Activated naive CD8-positive, alpha-beta T cell treated with anti-CD3 and anti-CD28 coated beads, Interleukin-2, amount 50 U/mL, for 16 hours (primary cell): ENCODE results near the gene PSEN2.

ENCODE experiments used
- DNase-seq: peaks from one replicate; pipeline ENCODE4 v3.0.0-alpha.2; 2020; ENCODE audit warnings: low read depth, low spot score

PSEN2 gene

DNA sequence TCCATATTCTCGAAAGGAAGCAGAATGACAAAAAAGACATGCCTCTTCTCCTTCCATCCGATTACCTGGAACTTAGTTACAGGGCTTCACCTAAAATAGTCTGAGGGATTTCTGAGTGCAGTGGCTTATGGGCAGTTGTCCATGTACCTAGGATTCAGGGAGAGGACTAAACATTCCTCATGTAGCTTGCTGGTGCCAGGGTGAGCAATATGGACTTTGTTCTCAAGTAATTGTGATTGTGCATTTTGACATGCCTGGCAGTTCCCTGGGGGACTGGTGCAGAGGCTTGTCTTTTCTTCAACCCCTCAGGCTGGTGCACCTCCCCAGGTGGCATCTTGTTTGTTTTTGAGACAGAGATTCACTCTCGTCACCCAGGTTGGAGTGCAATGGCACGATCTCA lies 6.1 kb upstream of the PSEN2 start:
- no peak for DNase-seq

DNA sequence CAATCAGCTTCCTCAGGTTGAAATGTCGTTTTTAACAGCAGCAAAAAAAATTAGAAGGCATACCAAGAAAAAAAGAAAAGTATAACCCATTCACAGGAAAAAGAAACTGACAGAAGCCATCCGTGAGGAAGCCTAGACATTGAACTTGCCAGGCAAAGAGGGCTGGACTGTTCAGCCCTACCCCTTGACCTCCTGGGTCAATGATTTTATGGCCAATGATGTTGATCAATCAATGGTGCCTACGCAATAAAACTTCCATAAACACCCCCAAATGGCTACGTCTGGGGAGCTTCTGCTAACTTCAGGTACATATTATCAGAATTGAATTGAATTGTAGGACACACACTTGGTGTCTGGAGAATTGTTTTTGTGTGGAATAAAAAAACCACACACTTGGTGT lies 4.8 kb upstream of the PSEN2 start:
- DNase-seq = no peak

DNA sequence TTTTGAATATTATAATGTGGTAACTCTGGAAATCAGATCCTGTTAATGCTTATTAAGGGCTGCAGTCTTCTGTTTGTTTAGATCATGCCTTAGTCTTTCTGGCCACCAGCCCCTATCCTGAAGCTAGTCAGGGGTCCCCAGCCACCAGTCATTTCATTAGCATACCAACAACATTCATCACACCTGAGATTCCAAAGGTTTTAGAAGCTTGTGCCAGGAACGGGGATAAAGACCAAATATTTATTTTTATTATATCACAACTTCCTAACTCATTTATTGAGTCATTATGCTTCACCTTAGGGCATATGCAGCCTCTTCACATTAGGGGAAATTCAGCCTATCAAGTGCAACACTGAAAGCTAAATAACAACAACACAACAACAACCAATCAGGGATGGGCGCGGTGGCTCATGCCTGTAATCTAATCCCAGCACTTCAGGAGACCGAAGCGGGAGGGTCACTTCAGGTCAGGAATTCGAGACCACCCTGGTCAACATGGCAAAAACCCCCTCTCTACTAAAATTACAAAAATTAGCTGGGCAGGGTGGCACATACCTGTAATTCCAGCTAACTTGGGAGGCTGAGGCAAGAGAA lies 2.9 kb upstream of the PSEN2 start:
- DNase-seq = no peak

DNA sequence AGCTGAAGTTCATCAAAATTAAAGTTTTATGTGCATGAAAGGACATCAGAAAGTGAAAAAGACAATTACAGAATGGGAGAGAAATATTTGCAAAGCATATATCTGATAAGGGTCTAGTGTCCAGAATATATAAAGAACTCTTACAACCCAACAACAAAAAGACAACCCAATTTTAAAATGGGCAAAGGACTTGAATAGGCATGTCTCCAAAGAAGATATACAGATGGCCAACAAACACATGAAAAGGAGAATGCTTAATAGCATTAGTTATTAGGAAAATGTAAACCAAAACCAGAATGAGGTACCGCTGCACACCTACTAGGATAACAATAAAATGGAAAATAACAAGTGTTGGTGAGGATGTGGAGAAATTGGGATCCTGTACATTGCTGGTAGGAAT lies 1.7 kb upstream of the PSEN2 start:
- DNase-seq = no peak

DNA sequence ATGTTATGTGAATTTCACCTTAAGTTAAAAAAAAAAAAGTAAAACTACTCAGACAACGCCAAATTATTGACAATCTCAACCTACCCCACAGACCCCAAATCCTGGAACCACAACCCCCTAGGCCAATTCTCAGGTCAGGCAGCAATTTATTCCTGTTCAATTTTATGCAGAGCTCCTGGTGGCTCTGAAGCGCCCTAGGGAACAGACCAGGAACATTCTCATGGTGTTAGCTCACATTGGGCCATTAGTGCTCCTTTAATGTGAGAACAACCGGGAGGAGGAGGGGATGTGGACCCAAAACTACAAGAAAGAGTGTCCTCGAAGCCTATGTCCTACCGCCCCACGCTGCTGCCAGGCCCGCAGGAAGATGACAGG lies 403 bp upstream of the PSEN2 start:
- no peak for DNase-seq

DNA sequence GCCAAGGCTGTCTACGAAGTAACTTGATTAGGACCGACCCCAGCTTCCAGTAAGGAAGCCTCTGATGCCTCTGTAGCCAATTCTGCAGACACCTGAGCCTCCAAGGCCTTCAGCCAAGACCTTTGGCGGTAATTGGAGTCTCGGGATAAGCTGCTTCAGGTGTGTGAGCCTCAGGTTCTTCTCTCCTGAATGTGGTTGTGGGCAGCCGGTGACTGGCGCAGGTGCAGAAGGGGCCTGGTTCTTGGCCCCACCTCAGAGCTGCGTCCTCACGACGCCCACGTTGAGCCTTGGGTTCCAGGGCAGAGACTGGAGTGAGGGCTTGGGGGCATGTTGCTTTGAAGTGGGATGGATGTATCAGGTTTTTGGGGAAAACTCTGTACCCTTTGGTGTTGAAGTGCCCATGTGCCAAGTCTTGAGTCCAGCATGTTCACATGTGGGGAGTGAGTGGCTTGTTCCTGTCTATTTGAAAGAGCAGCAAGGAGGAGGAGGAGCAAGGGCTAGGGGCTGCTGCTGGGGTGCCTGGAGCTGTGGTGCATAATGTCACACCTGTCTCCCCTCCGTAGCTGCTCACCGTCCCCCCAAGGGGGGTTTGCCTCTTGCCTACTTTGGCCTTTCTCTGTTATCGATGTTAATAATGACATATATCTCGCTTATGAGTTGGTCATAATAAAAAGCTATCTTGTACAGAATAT lies 1.4 kb downstream of the PSEN2 start:
- no peak for DNase-seq

DNA sequence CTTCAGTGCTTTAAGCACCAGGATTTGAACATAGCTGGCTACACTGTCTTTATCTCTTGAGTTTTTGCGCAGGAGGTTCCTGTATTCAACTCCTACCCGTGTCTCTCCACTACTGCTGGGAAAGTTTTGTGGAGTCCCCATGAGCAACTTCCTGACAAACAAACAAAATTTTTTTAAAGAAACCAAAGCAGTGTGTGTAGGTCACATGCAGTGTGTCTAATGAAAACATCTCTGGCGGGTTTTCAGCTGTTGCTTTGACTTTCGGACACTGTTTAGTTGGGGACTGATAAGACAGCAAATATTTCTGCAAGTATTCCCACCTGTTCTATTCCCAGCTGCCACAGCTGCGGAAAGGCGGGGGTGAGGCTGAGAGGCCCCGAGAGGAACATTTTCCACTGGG lies 2.0 kb downstream of the PSEN2 start:
- no peak for DNase-seq

DNA sequence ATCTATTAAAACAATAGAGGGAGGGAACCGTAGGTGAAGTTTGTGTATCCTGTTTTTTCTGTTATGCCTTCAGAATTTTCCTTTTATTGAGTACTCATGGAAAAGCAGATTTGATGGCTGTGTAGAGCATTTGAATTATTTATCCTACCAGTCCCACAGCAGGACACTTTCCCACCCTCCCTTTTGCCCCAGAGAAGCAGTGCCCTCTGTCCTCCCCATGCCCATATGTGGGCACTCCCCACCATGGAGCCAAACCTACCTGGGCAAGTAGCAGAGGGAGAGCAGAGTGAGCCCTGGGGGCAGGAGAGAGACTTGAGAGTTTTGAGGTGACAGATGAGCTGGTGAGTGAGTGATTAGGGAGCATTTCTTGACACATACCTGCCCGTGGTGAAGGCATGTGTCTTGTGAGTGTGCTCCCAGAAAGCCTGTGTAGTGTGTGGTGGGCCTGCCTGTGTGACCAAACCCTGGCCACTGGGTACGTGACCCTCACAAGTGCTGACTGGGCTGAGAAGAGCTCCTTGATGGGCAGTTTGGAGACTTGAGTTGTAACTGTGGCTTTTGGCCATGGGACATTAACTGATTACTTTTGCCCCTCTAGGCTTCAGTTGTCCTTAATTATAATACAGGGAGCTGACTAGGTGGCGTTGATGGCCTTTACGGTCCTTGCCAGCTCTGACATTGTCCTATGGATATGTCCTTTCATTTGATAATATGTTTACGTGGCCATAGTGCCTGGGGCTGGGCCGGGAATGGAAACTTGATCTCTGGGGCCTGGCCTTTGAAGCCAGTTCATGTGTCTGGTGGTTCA lies 3.6 kb downstream of the PSEN2 start:
- DNase-seq = no peak

DNA sequence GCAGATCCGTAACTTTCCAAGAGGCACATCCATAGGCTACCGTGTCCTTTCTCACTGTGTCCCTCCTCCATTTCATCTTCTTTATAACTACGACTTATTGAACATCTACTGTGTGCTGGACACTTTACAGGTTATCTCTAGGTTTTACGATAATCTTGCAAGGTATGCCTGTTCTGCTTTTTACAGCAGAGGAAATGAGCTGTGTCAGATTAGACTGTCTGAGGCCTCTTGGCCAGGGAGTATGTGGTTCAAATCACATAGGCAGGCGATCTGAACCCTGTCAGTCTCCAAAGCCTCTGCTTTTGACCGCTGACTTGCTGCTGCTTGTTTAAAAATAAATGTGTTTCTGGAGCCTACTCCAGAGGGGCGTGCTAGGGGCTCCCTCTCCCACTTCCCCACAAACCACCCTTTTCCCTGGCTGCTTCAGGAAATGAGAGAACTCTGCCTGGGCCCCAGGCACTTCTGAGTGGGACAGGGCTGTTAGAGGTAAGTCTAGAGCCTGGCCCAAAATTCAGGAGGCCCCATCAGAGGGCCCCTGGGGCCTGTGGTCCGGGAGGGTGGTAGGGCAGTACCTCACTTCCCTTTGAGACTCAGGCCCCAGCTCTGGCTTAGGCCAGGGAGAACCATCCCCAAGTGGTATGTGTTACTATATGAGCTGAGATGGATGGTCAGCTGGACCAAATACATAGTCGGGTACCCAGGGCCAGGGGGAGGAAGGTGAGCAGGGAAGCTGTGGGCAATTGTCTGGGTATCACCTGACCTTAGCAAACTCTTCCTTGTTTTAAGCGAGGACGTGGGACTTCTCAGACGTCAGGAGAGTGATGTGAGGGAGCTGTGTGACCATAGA lies 4.4 kb downstream of the PSEN2 start:
- DNase-seq = no peak

DNA sequence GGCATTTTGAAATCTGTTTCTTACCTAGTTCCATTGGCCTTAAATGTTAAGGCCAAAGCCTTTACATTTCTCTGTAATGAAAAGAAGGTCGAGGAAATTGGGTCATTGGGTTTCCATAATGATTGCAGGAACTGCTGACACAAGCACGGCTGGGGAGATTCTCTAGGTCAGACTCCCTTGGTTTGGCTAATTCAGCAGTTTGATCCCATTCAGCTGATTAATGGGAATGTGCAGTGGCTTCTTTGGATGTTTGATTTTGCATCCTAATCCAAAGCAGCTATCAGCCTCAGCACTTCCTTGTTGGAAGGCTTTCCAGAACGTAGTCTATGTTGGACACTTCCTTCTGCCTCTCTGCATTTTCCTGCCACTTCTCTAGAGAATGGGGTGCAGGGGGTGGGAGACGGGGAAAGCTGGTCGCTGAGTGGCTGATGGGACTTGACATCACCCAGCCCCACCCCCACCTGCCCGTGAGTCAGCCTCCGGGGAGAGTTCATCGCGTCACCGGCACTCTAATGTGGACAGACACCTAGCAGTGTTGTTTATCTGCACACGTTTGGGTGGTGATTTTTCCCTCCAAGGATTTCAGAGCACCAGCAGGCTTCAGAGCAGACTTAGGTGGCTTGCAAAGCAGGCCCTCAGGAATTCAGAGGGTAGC lies 5.4 kb downstream of the PSEN2 start:
- no peak for DNase-seq

DNA sequence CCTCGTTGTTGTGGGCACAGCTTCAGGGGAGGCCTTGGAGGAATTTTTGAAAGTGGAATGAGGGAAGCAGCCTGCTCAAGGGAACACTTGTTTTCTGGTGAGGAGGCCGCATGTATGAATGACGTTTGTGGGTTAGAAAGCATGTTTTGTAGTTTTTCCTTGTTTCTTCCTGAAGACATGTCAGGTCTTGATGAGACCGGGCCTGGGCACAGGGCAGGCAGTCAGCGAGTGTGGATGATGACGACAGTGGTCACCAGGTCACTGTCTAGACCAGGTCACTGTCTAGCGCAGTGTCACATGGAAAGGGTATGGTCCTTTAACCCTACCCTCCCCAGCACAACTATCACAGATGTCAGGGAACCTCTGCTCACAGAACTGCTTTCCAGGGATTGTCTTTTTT lies 7.3 kb downstream of the PSEN2 start:
- DNase-seq = no peak

DNA sequence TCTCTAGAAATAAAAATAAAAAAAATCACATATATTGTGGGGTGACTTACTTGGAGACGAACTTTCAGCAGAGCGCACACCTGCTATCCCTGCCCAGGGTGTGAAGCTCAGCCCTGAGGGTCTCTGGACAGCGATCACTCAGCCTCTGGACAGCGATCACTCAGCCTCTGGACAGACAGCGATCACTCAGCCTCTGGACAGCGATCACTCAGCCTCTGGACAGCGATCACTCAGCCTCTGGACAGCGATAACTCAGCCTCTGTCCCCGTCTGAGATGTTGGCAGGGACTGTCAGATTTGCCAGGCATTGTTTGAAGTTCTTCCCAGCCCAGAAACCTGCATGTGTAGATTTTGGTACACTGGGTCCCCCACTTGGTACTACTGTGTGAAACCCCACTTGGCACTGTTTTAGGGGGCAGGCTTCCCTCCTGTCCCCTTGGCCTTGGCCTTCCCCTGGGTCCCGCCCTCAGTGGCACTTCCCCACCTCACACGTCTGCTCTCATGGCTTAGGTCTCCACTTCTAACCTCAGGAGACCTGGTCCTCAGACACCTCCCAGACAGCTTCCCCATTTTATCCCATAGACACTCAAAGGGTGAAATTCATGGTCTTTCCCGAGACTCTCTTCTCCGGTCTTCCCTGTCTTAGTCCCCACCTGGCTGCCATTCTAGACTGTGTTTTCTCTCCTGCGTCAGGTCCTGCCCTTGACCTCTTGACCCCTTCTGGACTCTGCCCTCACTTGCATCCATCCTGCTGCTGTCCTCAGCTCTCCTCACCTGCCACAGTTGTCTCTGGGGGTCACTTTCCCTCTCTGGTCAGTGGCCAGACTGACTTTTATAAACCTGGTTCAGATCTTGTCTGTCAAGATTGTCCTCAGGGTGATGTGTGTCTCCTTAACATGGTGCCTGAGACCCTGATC lies 10.2 kb downstream of the PSEN2 start:
- no peak for DNase-seq

DNA sequence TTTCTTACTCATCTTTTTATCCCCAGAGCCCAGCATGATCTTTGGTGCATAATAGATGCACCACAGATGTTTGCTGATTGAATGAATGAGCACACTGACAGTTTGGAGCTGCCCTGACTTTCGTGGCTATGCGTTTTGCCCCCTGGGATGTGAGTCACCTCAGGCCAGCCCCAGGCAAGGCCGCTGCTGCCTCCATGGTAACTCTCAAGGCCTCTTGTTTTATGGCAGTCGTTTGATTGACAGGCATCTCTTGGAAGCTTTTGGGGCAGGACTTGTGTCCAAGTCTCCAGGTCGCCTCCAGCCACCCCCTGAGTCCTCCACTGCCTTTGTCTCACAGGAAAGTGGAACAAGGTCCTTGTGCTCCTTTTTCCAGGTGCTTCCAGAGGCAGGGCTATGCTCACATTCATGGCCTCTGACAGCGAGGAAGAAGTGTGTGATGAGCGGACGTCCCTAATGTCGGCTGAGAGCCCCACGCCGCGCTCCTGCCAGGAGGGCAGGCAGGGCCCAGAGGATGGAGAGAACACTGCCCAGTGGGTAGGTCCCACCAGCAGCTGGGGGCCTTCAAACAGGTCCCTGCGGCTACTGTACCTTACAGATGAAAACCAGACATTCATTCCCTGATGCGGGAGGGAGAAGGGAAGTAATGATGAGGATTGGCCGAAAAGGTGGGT lies 11.2 kb downstream of the PSEN2 start:
- DNase-seq = no peak

DNA sequence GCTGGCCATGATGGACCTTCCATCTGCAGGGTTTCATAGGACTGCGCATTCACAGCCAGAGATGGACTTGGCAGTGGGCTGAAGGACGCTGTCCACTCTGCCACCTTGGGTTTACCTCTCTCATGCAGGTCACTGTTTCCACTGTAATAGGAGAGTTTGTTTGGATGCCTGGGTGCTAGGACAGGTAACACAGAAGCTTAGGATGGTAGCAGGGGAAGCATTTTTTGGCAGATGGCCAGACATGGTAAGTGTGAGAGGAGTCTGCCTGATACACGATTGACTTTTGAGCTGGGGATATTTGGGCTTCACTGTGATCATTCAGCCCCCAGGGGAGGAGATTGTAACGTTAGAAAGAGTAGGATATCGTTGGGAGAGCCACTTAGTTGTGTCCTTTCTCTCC lies 11.8 kb downstream of the PSEN2 start:
- DNase-seq = no peak

DNA sequence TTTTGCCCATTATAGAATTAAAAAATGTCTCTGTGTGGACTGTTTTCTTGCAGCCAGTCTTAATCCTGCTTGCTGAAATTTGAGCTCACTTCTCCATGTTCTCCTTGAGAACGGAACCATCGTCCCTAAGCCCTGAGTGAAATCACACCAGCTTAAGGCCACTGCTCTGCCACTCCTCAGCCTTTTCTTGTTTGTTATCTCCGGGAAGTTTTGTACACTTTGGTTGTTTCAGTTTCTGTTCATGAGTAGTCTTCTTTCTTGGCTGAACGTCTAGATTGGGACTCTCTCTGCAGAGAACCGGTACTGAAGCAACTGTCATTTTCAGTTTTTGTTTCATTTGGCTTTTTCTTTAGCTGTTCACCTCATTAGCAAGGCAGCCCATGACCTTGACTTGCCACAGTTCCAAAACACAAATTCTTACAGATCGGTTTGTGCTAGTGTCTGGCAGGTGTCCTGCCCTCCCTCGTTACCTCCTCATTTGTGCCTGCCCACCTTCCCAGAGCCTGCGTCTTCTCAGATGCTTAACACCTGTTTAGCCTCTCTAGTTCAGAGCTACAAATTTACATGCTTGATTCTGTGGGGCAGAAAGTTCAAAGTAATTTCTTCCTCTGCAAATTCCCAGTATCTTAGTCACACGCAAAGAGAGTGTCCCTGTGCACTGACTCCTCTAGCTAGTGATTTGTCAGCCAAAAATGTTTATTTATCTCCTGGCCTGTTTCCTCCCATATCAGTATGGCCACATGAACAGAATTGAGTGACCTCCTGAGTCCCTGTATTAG lies 12.4 kb downstream of the PSEN2 start:
- no peak for DNase-seq

DNA sequence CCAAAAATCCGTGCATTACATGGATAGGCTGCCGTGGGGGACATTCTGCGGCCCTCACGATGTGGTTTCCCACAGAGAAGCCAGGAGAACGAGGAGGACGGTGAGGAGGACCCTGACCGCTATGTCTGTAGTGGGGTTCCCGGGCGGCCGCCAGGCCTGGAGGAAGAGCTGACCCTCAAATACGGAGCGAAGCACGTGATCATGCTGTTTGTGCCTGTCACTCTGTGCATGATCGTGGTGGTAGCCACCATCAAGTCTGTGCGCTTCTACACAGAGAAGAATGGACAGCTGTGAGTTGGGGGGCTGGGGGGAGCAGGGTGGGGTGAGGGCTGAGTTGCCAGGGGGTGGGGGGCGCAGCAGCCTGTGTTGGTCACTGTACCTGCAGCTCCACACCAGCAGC lies 13.2 kb downstream of the PSEN2 start:
- no peak for DNase-seq

DNA sequence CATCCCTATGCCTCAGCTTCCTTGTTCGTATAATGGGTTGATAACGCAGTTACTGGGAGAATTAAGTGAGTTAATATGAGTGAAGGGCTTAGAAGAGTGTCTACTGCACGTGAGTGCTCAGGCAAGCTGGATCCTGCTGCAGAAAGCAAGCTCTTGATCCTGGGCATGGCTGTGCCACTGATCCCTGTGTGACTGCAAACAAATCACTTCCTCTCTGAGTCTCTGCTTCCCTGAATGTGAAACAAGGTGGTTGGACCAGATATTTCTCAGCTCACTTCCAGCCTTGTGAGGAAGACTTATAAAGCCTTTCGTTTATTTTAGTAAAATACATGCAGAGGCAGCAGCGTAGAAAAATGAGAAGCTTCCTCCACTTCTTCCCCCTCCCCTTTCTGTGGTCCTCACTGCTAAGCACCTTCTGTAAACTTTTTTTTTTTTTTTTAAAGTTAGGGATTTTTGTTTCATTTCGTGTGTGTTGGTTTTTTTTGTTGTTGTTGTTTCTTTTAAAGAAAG lies 13.8 kb downstream of the PSEN2 start:
- DNase-seq = no peak

DNA sequence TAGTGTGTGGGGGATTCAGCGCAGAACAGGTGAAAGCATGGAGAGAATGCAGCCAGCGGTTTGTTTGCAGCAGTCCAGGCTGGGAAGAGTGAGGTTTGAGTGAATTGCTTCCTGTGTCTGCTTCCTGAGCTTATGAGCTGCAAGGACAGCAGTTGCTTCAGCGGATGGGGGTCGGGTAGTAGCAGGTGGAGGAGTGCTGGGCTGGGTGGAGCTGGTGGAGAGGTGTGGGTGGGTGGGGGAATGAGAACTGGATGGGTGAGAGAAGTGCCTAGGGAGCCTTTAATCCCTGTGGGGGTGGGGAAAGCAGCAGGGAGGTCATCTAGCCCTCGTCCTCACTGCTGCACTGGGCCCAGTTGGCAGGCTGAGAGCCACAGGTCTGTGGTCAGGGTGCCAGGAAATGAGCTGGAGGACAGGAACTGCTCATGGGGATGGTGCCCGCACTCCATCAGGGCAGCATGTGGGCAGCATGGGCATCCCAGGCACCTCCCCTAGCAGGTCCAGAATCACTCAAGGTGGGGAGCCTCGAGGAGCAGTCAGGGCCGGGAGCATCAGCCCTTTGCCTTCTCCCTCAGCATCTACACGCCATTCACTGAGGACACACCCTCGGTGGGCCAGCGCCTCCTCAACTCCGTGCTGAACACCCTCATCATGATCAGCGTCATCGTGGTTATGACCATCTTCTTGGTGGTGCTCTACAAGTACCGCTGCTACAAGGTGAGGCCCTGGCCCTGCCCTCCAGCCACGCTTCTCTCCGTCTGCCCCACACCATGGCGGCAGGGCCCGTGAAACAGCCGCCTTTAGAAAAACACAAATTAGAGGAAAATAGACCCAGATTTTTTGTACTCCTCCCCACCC lies 14.8 kb downstream of the PSEN2 start:
- no peak for DNase-seq
